ENCODE results near the gene CPXM2. TPM values are rescaled to one million over a fixed set of nuclear protein-coding genes. Genes with fewer than 3 reads are reported as not detected.
A peak's percentile ranks its signal among the peaks of the same experiment; 100 is the strongest.

The CPXM2 gene
- total RNA-seq, 1 donor from 2014 or later, result 15.0 TPM

- Mint-ChIP-seq H3K36me3 (no peaks in the 10 kb centered on the region), H3K9me3 (peaks cover 10% of the 10 kb centered on the region), H3K27ac (no peak overlapping the region), H3K4me3 (no peak overlapping the region), H3K27me3 (peaks cover 41% of the 10 kb centered on the region), H3K4me1 (ENCODE audit: unreplicated experiment) (no peaks in the 10 kb centered on the region)
- DNase-seq (ENCODE audit: extremely low spot score, unreplicated experiment), result no peak
- TF ChIP-seq CTCF (conservative IDR thresholded peaks at IDR 0.05), result no peak
Measured at GRCh38 chr10:123922126-123922525, 30.5 kb upstream of the CPXM2 start.

GRCh38 chr10:123916775-123917174 is 25.2 kb upstream of the CPXM2 start:
- no peak for DNase-seq (ENCODE audit: extremely low spot score, unreplicated experiment)
- H3K27me3 Mint-ChIP-seq, result peaks cover 36% of the 10 kb centered on the region
- no peaks in the 10 kb centered on the region for H3K36me3 Mint-ChIP-seq
- H3K4me3 Mint-ChIP-seq, result no peak overlapping the region
- H3K4me1 Mint-ChIP-seq (ENCODE audit: unreplicated experiment), result peaks cover 16% of the 10 kb centered on the region
- H3K9me3 Mint-ChIP-seq, result peaks cover 10% of the 10 kb centered on the region
- no peak overlapping the region for H3K27ac Mint-ChIP-seq
- no peak for TF ChIP-seq CTCF (conservative IDR thresholded peaks at IDR 0.05)

GRCh38 chr10:123913688-123914268 is 22.2 kb upstream of the CPXM2 start:
- TF ChIP-seq CTCF (conservative IDR thresholded peaks at IDR 0.05), result no peak
- H3K4me3 Mint-ChIP-seq, result no peak overlapping the region
- no peaks in the 10 kb centered on the region for H3K36me3 Mint-ChIP-seq
- H3K27ac Mint-ChIP-seq, result no peak overlapping the region
- H3K27me3 Mint-ChIP-seq, result peaks cover 46% of the 10 kb centered on the region
- no peak for DNase-seq (ENCODE audit: extremely low spot score, unreplicated experiment)
- no peaks in the 10 kb centered on the region for H3K9me3 Mint-ChIP-seq
- peaks cover 18% of the 10 kb centered on the region for H3K4me1 Mint-ChIP-seq (ENCODE audit: unreplicated experiment)

GRCh38 chr10:123912871-123913270 is 21.3 kb upstream of the CPXM2 start:
- Mint-ChIP-seq H3K27ac (no peak overlapping the region), H3K4me1 (ENCODE audit: unreplicated experiment) (peaks cover 18% of the 10 kb centered on the region), H3K27me3 (peaks cover 55% of the 10 kb centered on the region), H3K36me3 (no peaks in the 10 kb centered on the region), H3K4me3 (peak overlapping the region; percentile 1), H3K9me3 (no peaks in the 10 kb centered on the region)
- TF ChIP-seq CTCF (conservative IDR thresholded peaks at IDR 0.05), result no peak
- no peak for DNase-seq (ENCODE audit: extremely low spot score, unreplicated experiment)

GRCh38 chr10:123912466-123912865 is 20.9 kb upstream of the CPXM2 start:
- no peaks in the 10 kb centered on the region for H3K9me3 Mint-ChIP-seq
- H3K4me1 Mint-ChIP-seq (ENCODE audit: unreplicated experiment), result peaks cover 18% of the 10 kb centered on the region
- no peak for TF ChIP-seq CTCF (conservative IDR thresholded peaks at IDR 0.05)
- H3K27me3 Mint-ChIP-seq, result peaks cover 55% of the 10 kb centered on the region
- DNase-seq (ENCODE audit: extremely low spot score, unreplicated experiment), result no peak
- H3K4me3 Mint-ChIP-seq, result peak overlapping the region; percentile 1
- no peak overlapping the region for H3K27ac Mint-ChIP-seq
- no peaks in the 10 kb centered on the region for H3K36me3 Mint-ChIP-seq

GRCh38 chr10:123911866-123912265 is 20.3 kb upstream of the CPXM2 start:
- H3K4me3 Mint-ChIP-seq, result no peak overlapping the region
- peaks cover 57% of the 10 kb centered on the region for H3K27me3 Mint-ChIP-seq
- peaks cover 18% of the 10 kb centered on the region for H3K4me1 Mint-ChIP-seq (ENCODE audit: unreplicated experiment)
- H3K36me3 Mint-ChIP-seq, result no peaks in the 10 kb centered on the region
- no peaks in the 10 kb centered on the region for H3K9me3 Mint-ChIP-seq
- DNase-seq (ENCODE audit: extremely low spot score, unreplicated experiment), result no peak
- H3K27ac Mint-ChIP-seq, result no peak overlapping the region
- TF ChIP-seq CTCF (conservative IDR thresholded peaks at IDR 0.05), result no peak
